Measurements from ENCODE around the gene ACOT7. TPM values are rescaled to one million over a fixed set of nuclear protein-coding genes. Genes with fewer than 3 reads are reported as not detected.
"Not testable (repeated sequence)": the region's sequence is repeated elsewhere in the genome, so short reads cannot be mapped to it uniquely, and the experiment has no call there.

The ACOT7 gene
- total and polyA plus RNA-seq, 5 donors = 5.9 to 9.5 (median 7.5) TPM

- not testable (repeated sequence) for ATAC-seq
Observed at GRCh38 chr1:6307682-6308081, 85.9 kb downstream of the ACOT7 start.

GRCh38 chr1:6307099-6307498 is 86.5 kb downstream of the ACOT7 start:
- no peaks in the 10 kb centered on the region for H3K9me3 ChIP-seq (ENCODE audit: control insufficient read depth, low read length)
- intact Hi-C loops (cut with DNase I) = no loop called here
- H3K4me1 ChIP-seq (ENCODE audit: control insufficient read depth, insufficient read depth, low read length) = no peaks in the 10 kb centered on the region
- ATAC-seq = peak in 1 of 2 donors; percentile 20
- peak in 1 of 3 donors; percentile 32 for DNase-seq
- H3K4me3 ChIP-seq (ENCODE audit: low read length) = no peak overlapping the region
- whole genome bisulfite sequencing = 95% methylated on average over 15 of the region's 15 CpGs
- H3K27ac ChIP-seq (ENCODE audit: low read length) = no peak overlapping the region
- no peaks in the 10 kb centered on the region for H3K27me3 ChIP-seq (ENCODE audit: control insufficient read depth, insufficient read depth)

More at GRCh38 chr1:6307682-6308081, 85.9 kb downstream of the ACOT7 start:
- intact Hi-C loops (cut with DNase I); H3K9me3 ChIP-seq (ENCODE audit: control insufficient read depth, low read length); H3K27me3 ChIP-seq (ENCODE audit: control insufficient read depth, insufficient read depth); DNase-seq; H3K4me3 ChIP-seq (ENCODE audit: low read length); H3K27ac ChIP-seq (ENCODE audit: low read length); H3K4me1 ChIP-seq (ENCODE audit: control insufficient read depth, insufficient read depth, low read length): not testable (repeated sequence)
- WGBS = 90% methylated on average over 7 of the region's 7 CpGs

GRCh38 chr1:6303397-6304012 is 90.1 kb downstream of the ACOT7 start:
- peak in 1 of 3 donors; percentile 18 for DNase-seq
- no peak for ATAC-seq
- Histone ChIP-seq H3K27me3 (ENCODE audit: control insufficient read depth, insufficient read depth) (no peaks in the 10 kb centered on the region), H3K9me3 (ENCODE audit: control insufficient read depth, low read length) (no peaks in the 10 kb centered on the region), H3K27ac (ENCODE audit: low read length) (no peak overlapping the region), H3K4me1 (ENCODE audit: control insufficient read depth, insufficient read depth, low read length) (no peaks in the 10 kb centered on the region), H3K4me3 (ENCODE audit: low read length) (no peak overlapping the region)
- intact Hi-C loops (cut with DNase I) = no loop called here
- WGBS = 86% methylated on average over 15 of the region's 15 CpGs

- DNase-seq = no peak
- no peaks in the 10 kb centered on the region for H3K4me1 ChIP-seq (ENCODE audit: control insufficient read depth, insufficient read depth, low read length)
- no peaks in the 10 kb centered on the region for H3K9me3 ChIP-seq (ENCODE audit: control insufficient read depth, low read length)
- H3K27me3 ChIP-seq (ENCODE audit: control insufficient read depth, insufficient read depth) = no peaks in the 10 kb centered on the region
- WGBS = 85% methylated on average over 7 of the region's 7 CpGs
- H3K4me3 ChIP-seq (ENCODE audit: low read length) = no peak overlapping the region
- no peak for ATAC-seq
- H3K27ac ChIP-seq (ENCODE audit: low read length) = no peak overlapping the region
- intact Hi-C loops (cut with DNase I) = no loop called here
Observed at GRCh38 chr1:6302568-6302967, 91.0 kb downstream of the ACOT7 start.

GRCh38 chr1:6301526-6301925 is 92.0 kb downstream of the ACOT7 start:
- DNase-seq (no peak), ATAC-seq (no peak)
- Histone ChIP-seq H3K4me1 (ENCODE audit: control insufficient read depth, insufficient read depth, low read length) (no peaks in the 10 kb centered on the region), H3K27me3 (ENCODE audit: control insufficient read depth, insufficient read depth) (no peaks in the 10 kb centered on the region), H3K9me3 (ENCODE audit: control insufficient read depth, low read length) (no peaks in the 10 kb centered on the region), H3K4me3 (ENCODE audit: low read length) (no peak overlapping the region), H3K27ac (ENCODE audit: low read length) (no peak overlapping the region)
- intact Hi-C loops (cut with DNase I) = no loop called here
- WGBS = 94% methylated on average over 8 of the region's 8 CpGs

- no peaks in the 10 kb centered on the region for H3K4me1 ChIP-seq (ENCODE audit: control insufficient read depth, insufficient read depth, low read length)
- no peak overlapping the region for H3K4me3 ChIP-seq (ENCODE audit: low read length)
- H3K9me3 ChIP-seq (ENCODE audit: control insufficient read depth, low read length) = no peaks in the 10 kb centered on the region
- DNase-seq (no peak), ATAC-seq (peak in 1 of 2 donors; percentile 31)
- 91% methylated on average over 32 of the region's 32 CpGs for WGBS
- intact Hi-C loops (cut with DNase I) = no loop called here
- H3K27me3 ChIP-seq (ENCODE audit: control insufficient read depth, insufficient read depth) = no peaks in the 10 kb centered on the region
- H3K27ac ChIP-seq (ENCODE audit: low read length) = no peak overlapping the region
Observed at GRCh38 chr1:6300342-6301048, 93.1 kb downstream of the ACOT7 start.

GRCh38 chr1:6299557-6300165 is 93.9 kb downstream of the ACOT7 start:
- Histone ChIP-seq H3K9me3 (ENCODE audit: control insufficient read depth, low read length) (no peaks in the 10 kb centered on the region), H3K4me1 (ENCODE audit: control insufficient read depth, insufficient read depth, low read length) (no peaks in the 10 kb centered on the region), H3K27me3 (ENCODE audit: control insufficient read depth, insufficient read depth) (no peaks in the 10 kb centered on the region), H3K27ac (ENCODE audit: low read length) (no peak overlapping the region), H3K4me3 (ENCODE audit: low read length) (no peak overlapping the region)
- DNase-seq (peak in 1 of 3 donors; percentile 7), ATAC-seq (no peak)
- WGBS = 92% methylated on average over 15 of the region's 15 CpGs
- intact Hi-C loops (cut with DNase I) = no loop called here

GRCh38 chr1:6298940-6299465 is 94.6 kb downstream of the ACOT7 start:
- Histone ChIP-seq H3K9me3 (ENCODE audit: control insufficient read depth, low read length) (no peaks in the 10 kb centered on the region), H3K27me3 (ENCODE audit: control insufficient read depth, insufficient read depth) (no peaks in the 10 kb centered on the region), H3K27ac (ENCODE audit: low read length) (no peak overlapping the region), H3K4me3 (ENCODE audit: low read length) (no peak overlapping the region), H3K4me1 (ENCODE audit: control insufficient read depth, insufficient read depth, low read length) (no peaks in the 10 kb centered on the region)
- 98% methylated on average over 8 of the region's 8 CpGs for WGBS
- no peak for ATAC-seq
- intact Hi-C loops (cut with DNase I) = no loop called here
- DNase-seq = peak in 1 of 3 donors; percentile 31

GRCh38 chr1:6298530-6298929 is 95.0 kb downstream of the ACOT7 start:
- no peaks in the 10 kb centered on the region for H3K4me1 ChIP-seq (ENCODE audit: control insufficient read depth, insufficient read depth, low read length)
- WGBS = 92% methylated on average over 8 of the region's 8 CpGs
- H3K27me3 ChIP-seq (ENCODE audit: control insufficient read depth, insufficient read depth) = no peaks in the 10 kb centered on the region
- intact Hi-C loops (cut with DNase I) = no loop called here
- no peak for DNase-seq
- no peak overlapping the region for H3K27ac ChIP-seq (ENCODE audit: low read length)
- H3K4me3 ChIP-seq (ENCODE audit: low read length) = no peak overlapping the region
- ATAC-seq = no peak
- H3K9me3 ChIP-seq (ENCODE audit: control insufficient read depth, low read length) = no peaks in the 10 kb centered on the region

GRCh38 chr1:6295910-6296309 is 97.7 kb downstream of the ACOT7 start:
- intact Hi-C loops (cut with DNase I) = no loop called here
- H3K9me3 ChIP-seq (ENCODE audit: control insufficient read depth, low read length) = no peaks in the 10 kb centered on the region
- DNase-seq (no peak), ATAC-seq (no peak)
- H3K4me3 ChIP-seq (ENCODE audit: low read length) = no peak overlapping the region
- WGBS = 94% methylated on average over 6 of the region's 6 CpGs
- H3K27ac ChIP-seq (ENCODE audit: low read length) = no peak overlapping the region
- no peaks in the 10 kb centered on the region for H3K4me1 ChIP-seq (ENCODE audit: control insufficient read depth, insufficient read depth, low read length)
- H3K27me3 ChIP-seq (ENCODE audit: control insufficient read depth, insufficient read depth) = no peaks in the 10 kb centered on the region

GRCh38 chr1:6294890-6295556 is 98.5 kb downstream of the ACOT7 start:
- WGBS = 89% methylated on average over 23 of the region's 23 CpGs
- Histone ChIP-seq H3K27ac (ENCODE audit: low read length) (no peak overlapping the region), H3K27me3 (ENCODE audit: control insufficient read depth, insufficient read depth) (no peaks in the 10 kb centered on the region), H3K4me1 (ENCODE audit: control insufficient read depth, insufficient read depth, low read length) (no peaks in the 10 kb centered on the region), H3K9me3 (ENCODE audit: control insufficient read depth, low read length) (no peaks in the 10 kb centered on the region), H3K4me3 (ENCODE audit: low read length) (no peak overlapping the region)
- peak in 1 of 3 donors; percentile 7 for DNase-seq
- ATAC-seq = no peak
- intact Hi-C loops (cut with DNase I) = no loop called here

All from right cardiac atrium (tissue), 5 donors.